GM19193 (cell line): ENCODE measurements around the gene HOXC13.

Experiments used
- POLR2A ChIP-seq: IDR thresholded peaks from 4 replicates; pipeline ENCODE4 v1.6.1; 2011; ENCODE audit not compliant: insufficient read depth, insufficient read length; ENCODE audit errors: extremely low read depth

The HOXC13 gene

GRCh38 chr12:53968214-53969127 lies 29.8 kb downstream of the HOXC13 start:
- TF ChIP-seq POLR2A: no peak

- TF ChIP-seq POLR2A: no peak
Observed at GRCh38 chr12:53969588-53970259, 31.1 kb downstream of the HOXC13 start.

DNA sequence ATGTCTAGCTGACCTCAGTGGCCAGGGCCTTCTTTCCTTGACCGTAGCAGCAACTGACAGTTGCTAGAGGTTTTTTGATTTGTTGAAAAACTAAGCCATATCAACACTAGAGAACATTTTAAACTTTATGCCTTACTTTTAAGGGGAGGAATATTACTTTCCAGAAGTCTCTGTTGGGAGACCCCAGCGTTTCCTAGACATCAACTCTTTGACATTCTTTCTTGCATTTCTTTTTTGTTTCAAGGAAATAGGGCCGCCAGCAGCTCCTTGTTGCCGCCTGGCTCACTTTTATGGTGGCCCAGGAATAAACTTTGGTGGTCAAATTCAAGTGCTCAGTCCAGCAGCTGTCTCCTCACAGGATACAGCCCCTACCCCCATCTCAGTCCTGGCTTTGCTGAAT lies 31.8 kb downstream of the HOXC13 start:
- TF ChIP-seq POLR2A: no peak

- no peak for TF ChIP-seq POLR2A
Observed at GRCh38 chr12:53971129-53971528, 32.5 kb downstream of the HOXC13 start.

- no peak for TF ChIP-seq POLR2A
Observed at GRCh38 chr12:53971686-53972085, 33.1 kb downstream of the HOXC13 start.

GRCh38 chr12:53972152-53972702 lies 33.6 kb downstream of the HOXC13 start:
- TF ChIP-seq POLR2A: no peak

DNA sequence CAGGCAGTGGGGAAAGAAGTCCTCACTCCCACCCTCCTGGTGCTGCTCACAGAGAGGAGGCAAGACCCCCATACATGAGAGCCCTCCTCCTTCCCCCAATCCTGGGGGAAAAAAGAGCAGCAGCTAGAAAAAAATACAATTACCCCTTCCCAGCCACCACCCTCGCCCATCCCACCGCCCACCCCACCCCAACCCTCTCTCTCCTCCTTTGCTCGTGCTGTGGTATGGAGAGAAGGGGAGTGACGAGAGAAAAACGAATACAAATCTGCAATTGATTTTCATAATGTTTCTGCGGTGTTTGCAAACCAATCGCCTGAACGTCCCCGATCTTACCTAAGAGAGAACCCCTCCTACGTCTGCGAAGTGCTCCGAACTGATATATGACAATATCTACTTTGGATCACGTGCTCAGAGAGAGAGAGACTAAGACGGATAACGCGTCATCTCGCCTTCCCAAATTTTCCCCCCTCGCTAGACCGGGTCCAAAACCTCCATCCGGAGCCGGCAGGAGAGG lies 34.1 kb downstream of the HOXC13 start, which contains the start of gene HOXC11:
Gene HOXC11 (plus strand): TSS at position 405 of the 514 bp plus-strand sequence. CDS start 116 bp downstream, outside the sequence.
- TF ChIP-seq POLR2A: no peak

DNA sequence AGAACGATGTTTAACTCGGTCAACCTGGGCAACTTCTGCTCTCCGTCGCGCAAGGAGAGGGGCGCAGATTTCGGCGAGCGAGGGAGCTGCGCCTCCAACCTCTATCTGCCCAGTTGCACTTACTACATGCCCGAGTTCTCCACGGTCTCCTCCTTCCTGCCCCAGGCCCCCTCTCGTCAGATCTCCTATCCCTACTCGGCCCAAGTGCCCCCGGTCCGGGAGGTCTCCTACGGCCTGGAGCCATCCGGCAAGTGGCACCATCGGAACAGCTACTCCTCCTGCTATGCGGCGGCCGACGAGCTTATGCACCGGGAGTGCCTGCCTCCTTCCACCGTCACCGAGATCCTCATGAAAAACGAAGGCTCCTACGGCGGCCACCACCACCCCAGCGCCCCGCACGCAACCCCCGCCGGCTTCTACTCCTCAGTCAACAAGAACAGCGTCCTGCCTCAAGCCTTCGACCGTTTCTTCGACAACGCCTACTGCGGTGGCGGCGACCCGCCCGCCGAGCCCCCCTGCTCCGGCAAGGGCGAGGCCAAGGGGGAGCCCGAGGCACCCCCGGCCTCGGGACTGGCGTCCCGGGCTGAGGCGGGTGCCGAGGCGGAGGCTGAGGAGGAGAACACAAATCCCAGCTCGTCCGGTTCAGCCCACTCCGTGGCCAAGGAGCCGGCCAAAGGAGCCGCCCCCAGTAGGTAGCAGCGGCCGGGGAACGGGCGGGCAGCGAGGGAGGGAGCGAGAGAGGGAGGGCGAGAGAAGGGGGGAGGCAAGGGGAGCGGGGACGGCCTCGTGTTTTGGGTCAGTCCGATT lies 34.8 kb downstream of the HOXC13 start:
- TF ChIP-seq POLR2A: no peak

GRCh38 chr12:53974084-53975063 lies 35.7 kb downstream of the HOXC13 start, which contains the start of gene HOTAIR:
Gene HOTAIR (minus strand): TSS chr12:53974954.
- TF ChIP-seq POLR2A: no peak

DNA sequence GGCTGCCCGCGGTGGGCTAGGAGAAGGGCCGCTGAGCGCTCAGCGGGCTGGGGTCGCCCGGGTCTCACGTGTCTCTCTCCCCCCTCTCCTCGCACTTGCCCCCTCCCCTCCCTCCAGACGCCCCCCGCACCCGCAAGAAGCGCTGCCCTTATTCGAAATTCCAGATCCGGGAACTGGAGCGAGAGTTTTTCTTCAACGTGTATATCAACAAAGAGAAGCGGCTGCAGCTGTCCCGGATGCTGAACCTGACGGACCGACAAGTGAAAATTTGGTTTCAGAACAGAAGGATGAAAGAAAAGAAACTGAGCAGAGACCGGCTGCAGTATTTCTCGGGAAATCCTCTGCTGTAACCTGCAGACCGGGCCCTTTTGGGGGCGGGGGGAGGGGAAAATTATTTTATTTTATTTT lies 36.4 kb downstream of the HOXC13 start:
- no peak for TF ChIP-seq POLR2A

- no peak for TF ChIP-seq POLR2A
Observed at GRCh38 chr12:53975479-53976152, 37.0 kb downstream of the HOXC13 start.

DNA sequence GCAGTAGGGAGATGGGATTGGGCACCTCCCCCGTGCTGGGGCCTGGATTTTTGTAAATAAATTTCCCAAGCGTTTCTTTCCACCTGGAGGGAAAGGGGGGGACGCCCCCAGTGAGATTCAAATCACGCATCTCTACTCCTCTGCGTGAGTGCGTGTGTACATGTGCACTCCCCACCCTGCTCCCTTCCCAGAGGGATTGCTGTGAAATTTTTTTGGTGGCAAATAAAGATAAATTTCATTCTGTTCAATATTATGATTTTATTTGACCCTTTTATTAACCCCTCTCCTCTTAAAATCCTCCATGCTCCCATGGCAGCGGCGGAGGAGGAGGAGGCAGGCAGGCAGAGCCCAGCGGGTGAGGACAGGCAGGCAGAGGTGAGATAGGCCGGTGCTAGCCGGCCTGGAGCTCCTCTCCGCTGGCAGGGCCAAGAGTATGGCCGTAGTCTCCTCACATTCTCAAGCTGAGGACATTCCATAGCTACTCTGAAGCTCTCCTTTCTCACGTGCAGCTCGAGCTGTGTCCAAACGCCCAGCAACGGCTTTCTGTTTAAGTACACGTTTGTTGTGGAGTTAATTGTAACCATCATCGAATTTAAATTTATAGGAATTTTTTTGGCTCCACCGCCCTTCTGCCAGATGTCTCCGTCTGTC lies 37.7 kb downstream of the HOXC13 start:
- no peak for TF ChIP-seq POLR2A
